K562 (cell line): ENCODE data around the gene GNAI1.

Experiments used
- BRCA1 ChIP-seq, 2 experiments: fragments of 450-650 bp in 1 of 2; sonication (generic) in 1 of 2; formaldehyde crosslinking in 1 of 2; IDR thresholded peaks; 2 replicates each; pipeline versions ENCODE4 v1.5.0 to v1.6.1; 2017 to 2020; ENCODE audit warnings: mild to moderate bottlenecking in 1 of 2, missing genetic modification reagents in 1 of 2
- DMBX1 ChIP-seq: fragments of 250-450 bp; sonication (Bioruptor Pico); IDR thresholded peaks from 2 replicates; pipeline ENCODE4 v1.8.0; 2022; ENCODE audit warnings: inconsistent platforms, mild to moderate bottlenecking, moderate library complexity, borderline replicate concordance
- EZH2 ChIP-seq: IDR thresholded peaks from 2 replicates; pipeline ENCODE4 v1.6.1; 2012; ENCODE audit warnings: low read depth, mild to moderate bottlenecking, inconsistent platforms, low read length, borderline replicate concordance
- FOSL1 ChIP-seq: fragments of 200-800 bp; sonication (Bioruptor generic); conservative IDR thresholded peaks from 2 replicates; pipeline ENCODE4 v1.6.1; 2016; ENCODE audit warnings: missing genetic modification characterization, missing compliant biosample characterization
- FOXA3 ChIP-seq, 2 experiments: fragments of 450-650 bp in 1 of 2; sonication (generic) in 1 of 2; formaldehyde crosslinking; IDR thresholded peaks in 1 of 2; conservative IDR thresholded peaks in 1 of 2; 2 replicates each; pipeline versions ENCODE4 v1.4.0 to v1.8.0; 2020 to 2022; ENCODE audit warnings: mild to moderate bottlenecking in 2 of 2, missing genetic modification reagents in 1 of 2
- NFE2L1 ChIP-seq: fragments of 450-650 bp; IDR thresholded peaks from 2 replicates; pipeline ENCODE4 v1.6.1; 2016; ENCODE audit warnings: missing genetic modification characterization, low read depth, mild to moderate bottlenecking, missing compliant biosample characterization, moderate library complexity, borderline replicate concordance
- PTTG1 ChIP-seq: fragments of 450-650 bp; IDR thresholded peaks from 2 replicates; pipeline ENCODE4 v1.6.1; 2016; ENCODE audit warnings: low read depth, mild to moderate bottlenecking, missing genetic modification characterization, missing compliant biosample characterization
- RNF2 ChIP-seq: sonication (generic); IDR thresholded peaks from 2 replicates; pipeline ENCODE4 v1.6.1; 2016
- SIN3B ChIP-seq: fragments of 450-650 bp; IDR thresholded peaks from 2 replicates; pipeline ENCODE4 v1.6.1; 2017; ENCODE audit warnings: low read depth, mild to moderate bottlenecking, moderate library complexity
- TF ChIP-seq, protein P1 (sequence below), 3 experiments: IDR thresholded peaks in 2 of 3; conservative IDR thresholded peaks in 1 of 3; 2 replicates each; pipeline ENCODE4 v1.5.1; 2011 to 2012; ENCODE audit warnings: low read length in 3 of 3, mild to moderate bottlenecking in 3 of 3, control low read depth in 2 of 3, improper control_type of control experiment in 1 of 3, inconsistent platforms in 1 of 3, low read depth in 1 of 3, mixed read lengths in 1 of 3, moderate library complexity in 1 of 3; ENCODE audit not compliant: insufficient read depth in 2 of 3
- TF ChIP-seq, protein P2 (sequence below): sonication (generic); formaldehyde crosslinking; IDR thresholded peaks from 2 replicates; pipeline ENCODE4 v1.4.0; 2020; ENCODE audit warnings: mild to moderate bottlenecking, missing genetic modification reagents

DNA sequence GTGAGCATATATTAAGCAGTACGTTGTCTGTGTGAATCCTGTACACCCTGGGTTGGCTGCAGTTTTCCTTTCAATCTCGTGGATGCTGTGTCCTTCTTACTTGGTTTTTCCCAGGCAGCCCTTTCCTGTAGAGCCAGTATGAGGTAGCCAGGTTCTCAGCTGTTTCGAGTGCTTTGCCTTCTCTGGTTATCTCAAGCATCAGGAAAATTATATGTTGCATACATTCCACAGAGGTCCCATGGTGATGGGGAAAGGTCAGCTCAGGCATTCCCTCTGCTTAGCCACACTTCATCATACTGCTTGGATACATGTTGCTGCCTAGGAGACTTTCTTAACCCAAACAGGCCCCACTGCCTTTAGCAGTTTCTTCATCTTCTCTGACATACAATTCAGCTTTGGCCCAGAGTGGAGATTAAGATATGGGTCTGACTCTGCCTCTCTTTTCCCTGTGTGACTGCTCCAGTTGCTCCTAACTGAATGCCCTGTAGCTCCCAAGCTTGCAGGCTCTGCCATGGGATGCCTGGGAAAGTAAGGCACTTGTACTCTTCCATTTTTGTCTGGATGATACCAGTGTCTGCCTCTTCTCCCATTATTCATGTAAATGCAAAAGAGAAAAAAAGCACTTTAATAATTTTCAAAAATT, 11.3 kb downstream of the GNAI1 start:
- TF ChIP-seq NFE2L1 (tag) (no peak), SIN3B (no peak), RNF2 (no peak), FOSL1 (tag) (no peak), EZH2 (no peak), BRCA1 (IDR thresholded peaks at IDR 0.05) (no peak), BRCA1 (CRISPR knock-in tag; IDR thresholded peaks at IDR 0.05) (no peak), DMBX1 (CRISPR knock-in tag) (no peak), PTTG1 (tag) (no peak), FOXA3 (CRISPR knock-in tag; conservative IDR thresholded peaks at IDR 0.05 in 1 of 2, IDR thresholded peaks at IDR 0.05 in 1 of 2) (no peak)
- TF ChIP-seq, protein P1, sequence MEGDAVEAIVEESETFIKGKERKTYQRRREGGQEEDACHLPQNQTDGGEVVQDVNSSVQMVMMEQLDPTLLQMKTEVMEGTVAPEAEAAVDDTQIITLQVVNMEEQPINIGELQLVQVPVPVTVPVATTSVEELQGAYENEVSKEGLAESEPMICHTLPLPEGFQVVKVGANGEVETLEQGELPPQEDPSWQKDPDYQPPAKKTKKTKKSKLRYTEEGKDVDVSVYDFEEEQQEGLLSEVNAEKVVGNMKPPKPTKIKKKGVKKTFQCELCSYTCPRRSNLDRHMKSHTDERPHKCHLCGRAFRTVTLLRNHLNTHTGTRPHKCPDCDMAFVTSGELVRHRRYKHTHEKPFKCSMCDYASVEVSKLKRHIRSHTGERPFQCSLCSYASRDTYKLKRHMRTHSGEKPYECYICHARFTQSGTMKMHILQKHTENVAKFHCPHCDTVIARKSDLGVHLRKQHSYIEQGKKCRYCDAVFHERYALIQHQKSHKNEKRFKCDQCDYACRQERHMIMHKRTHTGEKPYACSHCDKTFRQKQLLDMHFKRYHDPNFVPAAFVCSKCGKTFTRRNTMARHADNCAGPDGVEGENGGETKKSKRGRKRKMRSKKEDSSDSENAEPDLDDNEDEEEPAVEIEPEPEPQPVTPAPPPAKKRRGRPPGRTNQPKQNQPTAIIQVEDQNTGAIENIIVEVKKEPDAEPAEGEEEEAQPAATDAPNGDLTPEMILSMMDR (IDR thresholded peaks at IDR 0.05 in 2 of 3, conservative IDR thresholded peaks at IDR 0.05 in 1 of 3; ENCODE audit: insufficient read depth in 2 of 3, low read depth in 1 of 3, low read length in 3 of 3), result no peak
- TF ChIP-seq, protein P2, sequence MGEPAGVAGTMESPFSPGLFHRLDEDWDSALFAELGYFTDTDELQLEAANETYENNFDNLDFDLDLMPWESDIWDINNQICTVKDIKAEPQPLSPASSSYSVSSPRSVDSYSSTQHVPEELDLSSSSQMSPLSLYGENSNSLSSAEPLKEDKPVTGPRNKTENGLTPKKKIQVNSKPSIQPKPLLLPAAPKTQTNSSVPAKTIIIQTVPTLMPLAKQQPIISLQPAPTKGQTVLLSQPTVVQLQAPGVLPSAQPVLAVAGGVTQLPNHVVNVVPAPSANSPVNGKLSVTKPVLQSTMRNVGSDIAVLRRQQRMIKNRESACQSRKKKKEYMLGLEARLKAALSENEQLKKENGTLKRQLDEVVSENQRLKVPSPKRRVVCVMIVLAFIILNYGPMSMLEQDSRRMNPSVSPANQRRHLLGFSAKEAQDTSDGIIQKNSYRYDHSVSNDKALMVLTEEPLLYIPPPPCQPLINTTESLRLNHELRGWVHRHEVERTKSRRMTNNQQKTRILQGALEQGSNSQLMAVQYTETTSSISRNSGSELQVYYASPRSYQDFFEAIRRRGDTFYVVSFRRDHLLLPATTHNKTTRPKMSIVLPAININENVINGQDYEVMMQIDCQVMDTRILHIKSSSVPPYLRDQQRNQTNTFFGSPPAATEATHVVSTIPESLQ (CRISPR knock-in tag), result no peak
